ENCODE results near the gene SERTAD2. TPM values are rescaled to one million over a fixed set of nuclear protein-coding genes. Genes with fewer than 3 reads are reported as not detected.

Gene SERTAD2
- total RNA-seq, 2 experiments from 2014 or later: 31.2 to 33.9 TPM

GRCh38 chr2:64609942-64610281 is 43.8 kb downstream of the SERTAD2 start:
- no peak for TF ChIP-seq CTCF (IDR thresholded peaks at IDR 0.05)
- H3K36me3 Mint-ChIP-seq (ENCODE audit: low read depth): no peaks in the 10 kb centered on the region
- H3K4me3 Mint-ChIP-seq: peak overlapping the region; percentile 60
- H3K9me3 Mint-ChIP-seq: no peaks in the 10 kb centered on the region
- ATAC-seq (no peak), DNase-seq (no peak)
- CTCF ChIA-PET: interaction anchor here (0.7 to 4.0 kb wide), 12 partner anchors 10 to 279 kb away, joined by 3 to 22 read pairs (median 6); partner anchors contain the start of gene SERTAD2
- H3K4me1 Mint-ChIP-seq (ENCODE audit: low read depth): peaks cover 22% of the 10 kb centered on the region
- POLR2A ChIA-PET: interaction anchor here (0.7 to 5.6 kb wide), 4 partner anchors 11 to 86 kb away, joined by 3 to 34 read pairs (median 4); partner anchors contain the start of genes AFTPH and SERTAD2
- H3K27ac Mint-ChIP-seq: peak overlapping the region; percentile 59
- no peaks in the 10 kb centered on the region for H3K27me3 Mint-ChIP-seq
- intact Hi-C loops (cut with micrococcal nuclease): loop anchor here (5.0 kb wide), 1 partner anchor 32 kb away; no protein-coding TSS in a partner anchor

- DNase-seq (peak; percentile 60), ATAC-seq (peak; percentile 60)
- Mint-ChIP-seq H3K27ac (peak overlapping the region; percentile 59), H3K27me3 (no peaks in the 10 kb centered on the region), H3K36me3 (ENCODE audit: low read depth) (no peaks in the 10 kb centered on the region), H3K4me1 (ENCODE audit: low read depth) (peaks cover 22% of the 10 kb centered on the region), H3K9me3 (no peaks in the 10 kb centered on the region), H3K4me3 (peak overlapping the region; percentile 60)
- ChIA-PET CTCF (interaction anchor here (0.6 to 4.0 kb wide), 23 partner anchors 8 to 278 kb away, joined by 3 to 22 read pairs (median 4); partner anchors contain the start of genes AFTPH and SERTAD2), POLR2A (interaction anchor here (0.7 to 5.6 kb wide), 9 partner anchors 9 to 86 kb away, joined by 3 to 34 read pairs (median 4); partner anchors contain the start of genes AFTPH and SERTAD2)
- intact Hi-C loops (cut with micrococcal nuclease): loop anchor here (5.0 kb wide), 1 partner anchor 33 kb away; no protein-coding TSS in a partner anchor
- peak; percentile 26 for TF ChIP-seq CTCF (IDR thresholded peaks at IDR 0.05)
These were observed 44.3 kb downstream of the SERTAD2 start for GRCh38 chr2:64609227-64609941.

GRCh38 chr2:64608867-64609226 is 44.9 kb downstream of the SERTAD2 start:
- Mint-ChIP-seq H3K27me3 (no peaks in the 10 kb centered on the region), H3K27ac (peak overlapping the region; percentile 68), H3K4me1 (ENCODE audit: low read depth) (peaks cover 22% of the 10 kb centered on the region), H3K36me3 (ENCODE audit: low read depth) (no peaks in the 10 kb centered on the region), H3K9me3 (no peaks in the 10 kb centered on the region), H3K4me3 (peak overlapping the region; percentile 64)
- intact Hi-C loops (cut with micrococcal nuclease): loop anchor here (5.0 kb wide), 1 partner anchor 33 kb away; no protein-coding TSS in a partner anchor
- CTCF ChIA-PET: interaction anchor here (0.6 to 4.0 kb wide), 24 partner anchors 9 to 278 kb away, joined by 3 to 42 read pairs (median 4); partner anchors contain the start of genes AFTPH and SERTAD2
- ATAC-seq: no peak
- POLR2A ChIA-PET: interaction anchor here (0.8 to 5.6 kb wide), 9 partner anchors 9 to 85 kb away, joined by 3 to 34 read pairs (median 4); partner anchors contain the start of genes AFTPH and SERTAD2
- DNase-seq: no peak
- no peak for TF ChIP-seq CTCF (IDR thresholded peaks at IDR 0.05)

- ATAC-seq (no peak), DNase-seq (no peak)
- Mint-ChIP-seq H3K9me3 (no peaks in the 10 kb centered on the region), H3K27me3 (no peaks in the 10 kb centered on the region), H3K4me3 (peak overlapping the region; percentile 64), H3K27ac (peak overlapping the region; percentile 63), H3K36me3 (ENCODE audit: low read depth) (no peaks in the 10 kb centered on the region), H3K4me1 (ENCODE audit: low read depth) (peaks cover 22% of the 10 kb centered on the region)
- TF ChIP-seq CTCF (IDR thresholded peaks at IDR 0.05): no peak
- ChIA-PET POLR2A (interaction anchor here (0.7 to 5.6 kb wide), 10 partner anchors 9 to 257 kb away, joined by 3 to 34 read pairs (median 4); partner anchors contain the start of genes AFTPH and SERTAD2), CTCF (interaction anchor here (0.7 to 4.0 kb wide), 20 partner anchors 10 to 276 kb away, joined by 3 to 42 read pairs (median 5); partner anchors contain the start of gene SERTAD2)
- intact Hi-C loops (cut with micrococcal nuclease): loop anchor here (5.0 kb wide), 1 partner anchor 35 kb away; no protein-coding TSS in a partner anchor
These were observed 46.1 kb downstream of the SERTAD2 start for GRCh38 chr2:64607381-64608304.
